CD14-positive monocyte (primary cell): ENCODE results near the gene MPP4. TPM values are rescaled to one million over a fixed set of nuclear protein-coding genes. Genes with fewer than 3 reads are reported as not detected.

Source experiments
- DNase-seq, 3 donors: peaks; one replicate each; pipeline ENCODE4 v3.0.0-alpha.2; 2011 to 2022
- H2AFZ ChIP-seq: 2 replicates; pipeline ENCODE4 v1.6.0; 2012; ENCODE audit warnings: mild to moderate bottlenecking, low read depth, low read length, inconsistent platforms; ENCODE audit not compliant: insufficient read depth, poor library complexity, severe bottlenecking
- H3K27ac ChIP-seq, 2 donors: 1 replicate in 1 of 2; 2 replicates in 1 of 2; pipeline ENCODE4 v1.5.1; 2012 to 2013; ENCODE audit warnings: low read length in 2 of 2, control low read depth in 1 of 2, inconsistent platforms in 1 of 2, low read depth in 1 of 2, mild to moderate bottlenecking in 1 of 2
- H3K27me3 ChIP-seq, 2 donors: one replicate each; pipeline versions ENCODE4 v1.6.0 to v1.6.1; 2011 to 2013; ENCODE audit warnings: low read length in 2 of 2; ENCODE audit not compliant: control insufficient read depth in 2 of 2, insufficient read depth in 2 of 2
- H3K36me3 ChIP-seq, 2 donors: replicated peaks in 1 of 2; 1 replicate in 1 of 2; 2 replicates in 1 of 2; pipeline versions ENCODE4 v1.5.1 to v1.6.1; 2012 to 2013; ENCODE audit warnings: low read length in 2 of 2, control low read depth in 1 of 2, inconsistent platforms in 1 of 2, mild to moderate bottlenecking in 1 of 2; ENCODE audit not compliant: insufficient read depth in 2 of 2, control insufficient read depth in 1 of 2
- H3K4me1 ChIP-seq, 2 donors: 1 replicate in 1 of 2; 2 replicates in 1 of 2; pipeline versions ENCODE4 v1.5.1 to v1.6.1; 2012 to 2013; ENCODE audit warnings: low read length in 2 of 2, control low read depth in 1 of 2, inconsistent platforms in 1 of 2, mild to moderate bottlenecking in 1 of 2, moderate library complexity in 1 of 2; ENCODE audit not compliant: insufficient read depth in 2 of 2, control insufficient read depth in 1 of 2
- H3K4me2 ChIP-seq: replicated peaks from 2 replicates; pipeline ENCODE3; 2012; ENCODE audit warnings: low read length, moderate library complexity, mild to moderate bottlenecking; ENCODE audit not compliant: poor library complexity, severe bottlenecking; ENCODE audit errors: extremely low read depth
- H3K4me3 ChIP-seq, 3 experiments: fragments of 200-600 bp in 1 of 3; sonication (generic) in 1 of 3; replicated peaks in 1 of 3; 1 replicate in 2 of 3; 2 replicates in 1 of 3; pipeline ENCODE4 v1.5.1; 2011 to 2013; ENCODE audit warnings: low read length in 3 of 3, mild to moderate bottlenecking in 3 of 3, control low read depth in 2 of 3, low read depth in 2 of 3, inconsistent platforms in 1 of 3, moderate library complexity in 1 of 3
- H3K79me2 ChIP-seq: 2 replicates; pipeline ENCODE4 v1.6.0; 2012; ENCODE audit warnings: mild to moderate bottlenecking, control low read depth, inconsistent platforms, low read length, moderate library complexity; ENCODE audit not compliant: insufficient read depth
- H3K9ac ChIP-seq: 2 replicates; pipeline ENCODE4 v1.6.0; 2017; ENCODE audit warnings: low read length, mild to moderate bottlenecking; ENCODE audit not compliant: insufficient read depth, poor library complexity, severe bottlenecking
- H3K9me3 ChIP-seq, 2 donors: replicated peaks in 1 of 2; 1 replicate in 1 of 2; 2 replicates in 1 of 2; pipeline versions ENCODE4 v1.5.1 to v1.6.1; 2012 to 2013; ENCODE audit warnings: low read length in 2 of 2, control low read depth in 1 of 2; ENCODE audit not compliant: control insufficient read depth in 1 of 2, insufficient read depth in 1 of 2
- H4K20me1 ChIP-seq: 2 replicates; pipeline ENCODE4 v1.6.0; 2012; ENCODE audit warnings: mild to moderate bottlenecking, low read length, control low read depth, moderate library complexity; ENCODE audit not compliant: insufficient read depth
- H3K27ac Mint-ChIP-seq, 7 donors: one replicate each; pipeline ENCODE4 v1.8.0; 2020; ENCODE audit warnings: mild to moderate bottlenecking in 7 of 7, mixed read lengths in 7 of 7, moderate library complexity in 6 of 7, inconsistent platforms in 2 of 7
- H3K27me3 Mint-ChIP-seq, 3 donors: one replicate each; pipeline ENCODE4 v1.8.0; 2021 to 2022; ENCODE audit warnings: low read depth in 3 of 3, mild to moderate bottlenecking in 3 of 3, mixed read lengths in 3 of 3, moderate library complexity in 3 of 3, inconsistent platforms in 1 of 3
- H3K36me3 Mint-ChIP-seq, 2 donors: one replicate each; pipeline ENCODE4 v1.8.0; 2020; ENCODE audit warnings: mixed read lengths in 2 of 2, inconsistent platforms in 1 of 2, mild to moderate bottlenecking in 1 of 2
- H3K4me1 Mint-ChIP-seq: one replicate; pipeline ENCODE4 v1.8.0; 2020; ENCODE audit warnings: mild to moderate bottlenecking, mixed read lengths
- H3K4me3 Mint-ChIP-seq, 2 donors: one replicate each; pipeline ENCODE4 v1.8.0; 2020; ENCODE audit warnings: mild to moderate bottlenecking in 2 of 2, mixed read lengths in 2 of 2, moderate library complexity in 1 of 2
- H3K9me3 Mint-ChIP-seq, 7 donors: one replicate each; pipeline ENCODE4 v1.8.0; 2020 to 2022; ENCODE audit warnings: mixed read lengths in 7 of 7, mild to moderate bottlenecking in 6 of 7, moderate library complexity in 6 of 7, inconsistent platforms in 2 of 7
- WGBS: methylation state at CpG from one replicate; pipeline ENCODE4 v1.1.5; 2013; ENCODE audit warnings: missing lambda C conversion rate; ENCODE audit not compliant: insufficient coverage; 5-methylcytosine and 5-hydroxymethylcytosine counted together
- intact Hi-C, 2 donors: fragments of 100-400 bp; cut with micrococcal nuclease; formaldehyde crosslinking; loops; one replicate each; pipeline versions ENCODE4 v1.15.0 to v1.15.1; 2023
- polyA plus RNA-seq, 3 donors: library from polyadenylated mRNA; depleted of rRNA in 1 of 3; unstranded in 2 of 3; stranded (reverse) in 1 of 3; fragments of 300-500 nt in 2 of 3; fragments of >200 nt in 1 of 3; fragmentation: Illumina TruSeq in 2 of 3; gene quantifications; 1 replicate in 2 of 3; 2 replicates in 1 of 3; pipeline ENCODE4 v1.2.3, GENCODE V29; 2012 to 2021
- TF ChIP-seq, protein P1 (sequence below): fragments of 200-600 bp; IDR thresholded peaks from one replicate; pipeline ENCODE4 v1.8.0; 2022; ENCODE audit warnings: antibody characterized with exemption, mild to moderate bottlenecking

Gene MPP4
- polyA plus RNA-seq, 3 donors, result 0.04 TPM; not detected in 2

DNA sequence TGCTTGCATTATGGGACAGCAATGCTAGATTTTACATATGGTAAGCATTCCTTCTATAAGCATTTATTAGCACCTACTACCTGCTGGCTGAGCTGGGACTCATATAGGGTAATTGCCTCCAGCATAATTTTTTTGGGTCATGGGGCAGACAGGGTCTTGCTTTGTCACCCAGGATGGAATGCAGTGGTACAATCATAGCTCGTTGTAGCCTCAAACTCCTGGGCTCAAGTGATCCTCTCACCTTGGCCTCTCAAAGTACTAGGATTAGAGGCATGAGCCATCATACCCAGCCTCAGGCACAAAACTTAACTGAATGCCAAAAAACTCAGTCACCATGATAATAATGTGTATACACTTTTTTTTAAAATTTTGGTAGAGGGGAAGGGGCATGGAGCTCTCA, 90.4 kb downstream of the MPP4 start:
- no peak overlapping the region for H3K9ac ChIP-seq
- no peak overlapping the region for H2AFZ ChIP-seq
- intact Hi-C loops, result no loop called here
- no peaks in the 10 kb centered on the region for H3K79me2 ChIP-seq
- Mint-ChIP-seq H3K4me1 (no peaks in the 10 kb centered on the region), H3K36me3 (peaks cover 0 to 2% of the 10 kb centered on the region in 2 donors), H3K9me3 (peaks cover 2 to 24% (median 13%) of the 10 kb centered on the region in 7 donors), H3K4me3 (no peak overlapping the region), H3K27me3 (peaks cover 0 to 2% (median 0%) of the 10 kb centered on the region in 3 donors), H3K27ac (no peak overlapping the region)
- no peak overlapping the region for H3K4me2 ChIP-seq
- no CpG with 5 or more reads among the region's 1 CpG for WGBS
- H3K4me1 ChIP-seq, result no peaks in the 10 kb centered on the region
- H3K9me3 ChIP-seq, result no peaks in the 10 kb centered on the region
- TF ChIP-seq, protein P1, sequence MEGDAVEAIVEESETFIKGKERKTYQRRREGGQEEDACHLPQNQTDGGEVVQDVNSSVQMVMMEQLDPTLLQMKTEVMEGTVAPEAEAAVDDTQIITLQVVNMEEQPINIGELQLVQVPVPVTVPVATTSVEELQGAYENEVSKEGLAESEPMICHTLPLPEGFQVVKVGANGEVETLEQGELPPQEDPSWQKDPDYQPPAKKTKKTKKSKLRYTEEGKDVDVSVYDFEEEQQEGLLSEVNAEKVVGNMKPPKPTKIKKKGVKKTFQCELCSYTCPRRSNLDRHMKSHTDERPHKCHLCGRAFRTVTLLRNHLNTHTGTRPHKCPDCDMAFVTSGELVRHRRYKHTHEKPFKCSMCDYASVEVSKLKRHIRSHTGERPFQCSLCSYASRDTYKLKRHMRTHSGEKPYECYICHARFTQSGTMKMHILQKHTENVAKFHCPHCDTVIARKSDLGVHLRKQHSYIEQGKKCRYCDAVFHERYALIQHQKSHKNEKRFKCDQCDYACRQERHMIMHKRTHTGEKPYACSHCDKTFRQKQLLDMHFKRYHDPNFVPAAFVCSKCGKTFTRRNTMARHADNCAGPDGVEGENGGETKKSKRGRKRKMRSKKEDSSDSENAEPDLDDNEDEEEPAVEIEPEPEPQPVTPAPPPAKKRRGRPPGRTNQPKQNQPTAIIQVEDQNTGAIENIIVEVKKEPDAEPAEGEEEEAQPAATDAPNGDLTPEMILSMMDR, result no peak
- no peak overlapping the region for H3K4me3 ChIP-seq
- no peak for DNase-seq
- H3K36me3 ChIP-seq, result no peaks in the 10 kb centered on the region
- no peaks in the 10 kb centered on the region for H3K27me3 ChIP-seq
- H4K20me1 ChIP-seq, result no peaks in the 10 kb centered on the region
- H3K27ac ChIP-seq, result no peak overlapping the region

DNA sequence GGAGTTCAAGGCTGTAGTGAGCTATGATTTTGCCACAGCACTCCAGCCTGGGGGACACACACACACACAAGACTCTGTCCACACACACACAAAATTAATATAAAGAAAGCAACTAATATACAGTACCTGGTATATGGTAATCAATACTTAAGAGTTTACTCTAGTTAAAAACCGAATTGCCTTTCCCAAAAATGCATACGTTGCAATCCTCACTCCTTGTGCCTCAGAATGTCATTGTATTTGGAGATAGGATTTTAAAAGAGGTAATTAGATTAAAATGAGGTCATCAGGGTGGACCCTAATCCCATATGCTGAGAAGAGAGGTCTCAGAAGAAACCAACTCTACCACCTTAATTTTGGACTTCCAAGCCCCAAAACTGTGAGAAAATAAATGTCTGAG, 90.9 kb downstream of the MPP4 start:
- H3K9me3 ChIP-seq, result no peaks in the 10 kb centered on the region
- no CpG with 5 or more reads among the region's 2 CpGs for WGBS
- H3K4me3 ChIP-seq, result no peak overlapping the region
- H3K4me2 ChIP-seq, result no peak overlapping the region
- H3K27me3 ChIP-seq, result no peaks in the 10 kb centered on the region
- Mint-ChIP-seq H3K36me3 (peaks cover 0 to 2% of the 10 kb centered on the region in 2 donors), H3K4me3 (no peak overlapping the region), H3K9me3 (peaks cover 2 to 20% (median 12%) of the 10 kb centered on the region in 7 donors), H3K27ac (no peak overlapping the region), H3K27me3 (peaks cover 0 to 1% (median 0%) of the 10 kb centered on the region in 3 donors), H3K4me1 (no peaks in the 10 kb centered on the region)
- H3K9ac ChIP-seq, result no peak overlapping the region
- intact Hi-C loops, result no loop called here
- H4K20me1 ChIP-seq, result no peaks in the 10 kb centered on the region
- H3K36me3 ChIP-seq, result no peaks in the 10 kb centered on the region
- no peak for DNase-seq
- H3K4me1 ChIP-seq, result no peaks in the 10 kb centered on the region
- no peak overlapping the region for H3K27ac ChIP-seq
- TF ChIP-seq, protein P1, result no peak
- H3K79me2 ChIP-seq, result no peaks in the 10 kb centered on the region
- H2AFZ ChIP-seq, result no peak overlapping the region
